Activated CD4-positive, alpha-beta T cell treated with anti-CD3 and anti-CD28 coated beads, Interleukin-2, amount 50 U/mL, for 1 hour (primary cell): ENCODE data around the gene MRPL2.

ENCODE experiments used
- DNase-seq: peaks from one replicate; pipeline ENCODE4 v3.0.0-alpha.2; 2020

MRPL2 gene

GRCh38 chr6:43016943-43017334 is 42.3 kb downstream of the MRPL2 start:
- no peak for DNase-seq

GRCh38 chr6:43016176-43016942 is 42.9 kb downstream of the MRPL2 start:
- DNase-seq: no peak

- no peak for DNase-seq
These were observed 44.8 kb downstream of the MRPL2 start for GRCh38 chr6:43014434-43014909.

- peak; percentile 97 for DNase-seq
These were observed 45.3 kb downstream of the MRPL2 start, which contains the start of the genes KLHDC3 and MEA1 for GRCh38 chr6:43013843-43014433. KLHDC3 (plus strand) TSS chr6:43014249; CDS start chr6:43017193, 2,944 bp downstream. MEA1 (minus strand) TSS chr6:43013946; CDS start chr6:43013813, 133 bp downstream.

GRCh38 chr6:43013097-43013842 is 46.0 kb downstream of the MRPL2 start:
- no peak for DNase-seq

- no peak for DNase-seq
These were observed 46.9 kb downstream of the MRPL2 start for GRCh38 chr6:43012364-43012763.

GRCh38 chr6:43011207-43011606 is 48.0 kb downstream of the MRPL2 start:
- DNase-seq: no peak

GRCh38 chr6:43009124-43009523 is 50.1 kb downstream of the MRPL2 start:
- DNase-seq: peak; percentile 37

- no peak for DNase-seq
These were observed 52.1 kb downstream of the MRPL2 start for GRCh38 chr6:43007126-43007525.

GRCh38 chr6:43006251-43006650 is 53.0 kb downstream of the MRPL2 start:
- DNase-seq: no peak

- DNase-seq: no peak
These were observed 53.4 kb downstream of the MRPL2 start for GRCh38 chr6:43005844-43006243.
